Lung (tissue), 12 donors: ENCODE data around the gene TIAM2. TPM values are rescaled to one million over a fixed set of nuclear protein-coding genes. Genes with fewer than 3 reads are reported as not detected.
"Not testable (repeated sequence)": the region's sequence is repeated elsewhere in the genome, so short reads cannot be mapped to it uniquely, and the experiment has no call there.

Experiments used
- ATAC-seq: fragments of 200-7000 bp; cut with Tn5 transposase; one replicate; pipeline ENCODE4 v1.9.1; 2020; ENCODE audit warnings: moderate number of reproducible peaks; ENCODE audit not compliant: insufficient read depth, low FRiP score
- DNase-seq, 3 donors: peaks; one replicate each; pipeline ENCODE4 v3.0.0-alpha.2; 2013 to 2017
- H3K27ac ChIP-seq, 2 donors: one replicate each; pipeline ENCODE4 v1.5.1; 2013; ENCODE audit warnings: mild to moderate bottlenecking in 2 of 2, moderate library complexity in 2 of 2, control low read depth in 1 of 2, inconsistent platforms in 1 of 2, low read depth in 1 of 2, low read length in 1 of 2
- H3K27me3 ChIP-seq, 3 donors: one replicate each; pipeline ENCODE4 v1.5.1; 2013; ENCODE audit warnings: low read length in 2 of 3; ENCODE audit not compliant: control insufficient read depth in 3 of 3, insufficient read depth in 3 of 3
- H3K36me3 ChIP-seq, 4 donors: one replicate each; pipeline ENCODE4 v1.5.1; 2013; ENCODE audit warnings: low read length in 4 of 4, mild to moderate bottlenecking in 1 of 4, moderate library complexity in 1 of 4; ENCODE audit not compliant: control insufficient read depth in 4 of 4, insufficient read depth in 4 of 4
- H3K4me1 ChIP-seq, 5 donors: one replicate each; pipeline ENCODE4 v1.5.1; 2013; ENCODE audit warnings: low read length in 5 of 5, mild to moderate bottlenecking in 2 of 5, moderate library complexity in 1 of 5; ENCODE audit not compliant: control insufficient read depth in 5 of 5, insufficient read depth in 5 of 5
- H3K4me3 ChIP-seq: one replicate; pipeline ENCODE4 v1.5.1; 2013; ENCODE audit warnings: mild to moderate bottlenecking, control low read depth, moderate library complexity
- H3K9ac ChIP-seq, 2 donors: one replicate each; pipeline ENCODE4 v1.5.1; 2013; ENCODE audit warnings: low read length in 2 of 2, control low read depth in 1 of 2; ENCODE audit not compliant: insufficient read depth in 1 of 2
- H3K9me3 ChIP-seq, 4 donors: one replicate each; pipeline ENCODE4 v1.5.1; 2013; ENCODE audit warnings: low read length in 3 of 4, mild to moderate bottlenecking in 1 of 4, moderate library complexity in 1 of 4; ENCODE audit not compliant: control insufficient read depth in 4 of 4, insufficient read depth in 3 of 4
- CTCF ChIP-seq: IDR thresholded peaks from 2 replicates; pipeline ENCODE4 v1.5.1; 2012; ENCODE audit warnings: mild to moderate bottlenecking; ENCODE audit errors: control extremely low read depth, extremely low read depth
- WGBS, 2 donors: extraction: QIAGEN DNeasy Blood & Tissue Kit; methylation state at CpG; one replicate each; pipeline ENCODE4 v1.1.7; 2013; 5-methylcytosine and 5-hydroxymethylcytosine counted together
- polyA plus RNA-seq, 2 donors: library from polyadenylated mRNA; stranded (reverse); fragments of 200-250 nt; gene quantifications; one replicate each; pipeline ENCODE4 v1.2.1, GENCODE V29; 2013
- total RNA-seq, 2 donors: library from RNA; depleted of rRNA in 1 of 2; stranded (reverse); fragments of >200 nt in 1 of 2; gene quantifications; one replicate each; pipeline ENCODE4 v1.2.1, GENCODE V29; 2014 to 2021
- donor health status: control.
- donor health status: control.
- donor health status: Bipolar disorder and iron deficiency.
- donor health status: healthy.
- donor health status: DM: yes; HTN: yes; CAD: no.

The TIAM2 gene
- total and polyA plus RNA-seq, 4 donors, result 1.8 to 17.5 (median 4.1) TPM

GRCh38 chr6:154962753-154963152 is 32.4 kb upstream of the TIAM2 start:
- Histone ChIP-seq H3K4me3 (no peak overlapping the region), H3K27ac (no peak overlapping the region), H3K9me3 (peaks cover 0 to 3% (median 0%) of the 10 kb centered on the region in 4 donors), H3K36me3 (peaks cover 0 to 2% (median 0%) of the 10 kb centered on the region in 4 donors), H3K4me1 (no peaks in the 10 kb centered on the region), H3K27me3 (no peaks in the 10 kb centered on the region), H3K9ac (no peak overlapping the region)
- WGBS, 2 donors, result 96 to 100% methylated on average over 2 of the region's 2 CpGs
- ATAC-seq (no peak), DNase-seq (no peak)
- TF ChIP-seq CTCF, result no peak

- H3K9ac ChIP-seq, H3K9me3 ChIP-seq, H3K27ac ChIP-seq, DNase-seq, H3K36me3 ChIP-seq, H3K4me1 ChIP-seq, ATAC-seq, H3K4me3 ChIP-seq, H3K27me3 ChIP-seq: not testable (repeated sequence)
- 96 to 97% methylated on average over 39 to 45 of the region's 51 CpGs for WGBS, 2 donors
Measured at GRCh38 chr6:154966065-154966770, 28.9 kb upstream of the TIAM2 start.

GRCh38 chr6:154969796-154970195 is 25.3 kb upstream of the TIAM2 start:
- no peaks in the 10 kb centered on the region for H3K4me1 ChIP-seq
- H3K27ac ChIP-seq, result no peak overlapping the region
- H3K36me3 ChIP-seq, result no peaks in the 10 kb centered on the region
- no peaks in the 10 kb centered on the region for H3K27me3 ChIP-seq
- WGBS, 2 donors, result 56 to 75% methylated on average over 5 of the region's 5 CpGs
- H3K4me3 ChIP-seq, result no peak overlapping the region
- TF ChIP-seq CTCF, result no peak
- no peak overlapping the region for H3K9ac ChIP-seq
- ATAC-seq (no peak), DNase-seq (peak; percentile 49 to 71 (median 56))
- no peaks in the 10 kb centered on the region for H3K9me3 ChIP-seq

- no peak for TF ChIP-seq CTCF
- Histone ChIP-seq H3K4me1 (no peaks in the 10 kb centered on the region), H3K27ac (no peak overlapping the region), H3K27me3 (no peaks in the 10 kb centered on the region), H3K4me3 (no peak overlapping the region), H3K9ac (no peak overlapping the region), H3K36me3 (no peaks in the 10 kb centered on the region), H3K9me3 (no peaks in the 10 kb centered on the region)
- 88 to 91% methylated on average over 11 of the region's 11 CpGs for WGBS, 2 donors
- ATAC-seq (no peak), DNase-seq (no peak)
Measured at GRCh38 chr6:154974485-154975149, 20.5 kb upstream of the TIAM2 start.
